Psoas muscle (tissue), 8 donors: ENCODE measurements around the gene PFDN4. TPM values are rescaled to one million over a fixed set of nuclear protein-coding genes. Genes with fewer than 3 reads are reported as not detected.

ENCODE experiments used
- ATAC-seq, 4 donors: fragments of 200-7000 bp; cut with Tn5 transposase; one replicate each; pipeline ENCODE4 v1.9.1; 2020; ENCODE audit warnings: moderate library complexity in 3 of 4, mild to moderate bottlenecking in 2 of 4
- DNase-seq, 2 donors: peaks; one replicate each; pipeline ENCODE4 v3.0.0-alpha.2; 2020
- H3K27ac ChIP-seq: fragments of 200-600 bp; one replicate; pipeline ENCODE4 v1.8.0; 2022
- H3K27me3 ChIP-seq, 3 donors: fragments of 200-600 bp in 1 of 3; one replicate each; pipeline versions ENCODE4 v1.6.1 to v1.8.0; 2013 to 2022; ENCODE audit warnings: low read length in 2 of 3, mild to moderate bottlenecking in 2 of 3, moderate library complexity in 1 of 3; ENCODE audit not compliant: insufficient read depth in 3 of 3
- H3K36me3 ChIP-seq, 2 donors: fragments of 200-600 bp in 1 of 2; one replicate each; pipeline versions ENCODE4 v1.6.1 to v1.8.0; 2013 to 2022; ENCODE audit warnings: low read depth in 1 of 2, mild to moderate bottlenecking in 1 of 2, moderate library complexity in 1 of 2; ENCODE audit not compliant: insufficient read depth in 1 of 2
- H3K4me1 ChIP-seq: fragments of 200-600 bp; one replicate; pipeline ENCODE4 v1.8.0; 2022
- H3K4me3 ChIP-seq: fragments of 200-600 bp; one replicate; pipeline ENCODE4 v1.8.0; 2022; ENCODE audit warnings: mild to moderate bottlenecking
- H3K9me3 ChIP-seq: fragments of 200-600 bp; one replicate; pipeline ENCODE4 v1.8.0; 2022
- WGBS, 3 donors: extraction: QIAGEN DNeasy Blood & Tissue Kit; methylation state at CpG; one replicate each; pipeline versions ENCODE4 v1.1.6 to v1.1.7; 2013; 5-methylcytosine and 5-hydroxymethylcytosine counted together
- intact Hi-C, 2 donors: fragments of 100-400 bp; cut with DNase I; formaldehyde crosslinking; loops; one replicate each; pipeline versions ENCODE4 v1.11.0 to v1.14.2; 2022
- polyA plus RNA-seq, 3 donors: library from polyadenylated mRNA; stranded (reverse); fragments of 200-250 nt; gene quantifications; one replicate each; pipeline ENCODE4 v1.2.3, GENCODE V29; 2013
- total RNA-seq, 4 donors: library from RNA; stranded (reverse); fragmentation: NEBNext Ultra II Directional in 2 of 4; extraction: Animal tissue kit (Norgen Biotek cat#: 25700) in 2 of 4; gene quantifications; one replicate each; pipeline versions ENCODE4 v1.2.1 to v1.2.4, GENCODE V29; 2021 to 2023
- TF ChIP-seq, protein P1 (sequence below): fragments of 200-600 bp; IDR thresholded peaks from one replicate; pipeline ENCODE4 v1.8.0; 2022; ENCODE audit warnings: antibody characterized with exemption
- donor health status: healthy with polysubstance abuse.
- donor health status: DM: no; HTN: no; CAD: no; lungs with moderate emphysema.
- donor health status: Bipolar disorder and iron deficiency.
- donor health status: healthy.
- donor health status: DM: yes; HTN: yes; CAD: no.
- donor health status: DM: no; HTN: no; CAD: no.
- donor health status: DM: no; HTN: no; CAD: no.
- donor health status: DM: yes; HTN: yes; CAD: no.

Gene PFDN4
- total and polyA plus RNA-seq, 7 donors, result 15.8 to 77.5 (median 26.3) TPM

DNA sequence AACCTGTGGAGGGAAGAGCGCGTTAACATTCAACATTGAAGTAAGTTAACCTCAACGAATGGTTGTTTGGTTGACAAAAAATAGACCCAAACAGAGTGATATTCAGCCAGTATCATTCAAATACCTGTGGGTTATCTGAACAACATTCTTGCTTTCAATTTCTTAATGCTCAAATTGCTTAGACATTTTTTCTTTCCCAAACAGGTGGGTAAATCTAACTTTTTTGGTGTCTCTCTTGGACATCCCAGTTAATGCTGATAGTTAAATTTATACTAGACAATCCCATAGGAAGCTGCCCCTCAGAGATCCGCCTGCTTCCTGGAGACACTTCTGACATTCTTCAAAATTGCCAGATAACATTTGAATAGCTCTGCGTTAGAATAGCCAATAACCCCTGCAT is 14.1 kb upstream of the PFDN4 start:
- intact Hi-C loops, result no loop called here
- Histone ChIP-seq H3K27ac (no peak overlapping the region), H3K27me3 (no peaks in the 10 kb centered on the region), H3K4me1 (no peaks in the 10 kb centered on the region), H3K36me3 (no peaks in the 10 kb centered on the region), H3K9me3 (no peaks in the 10 kb centered on the region), H3K4me3 (no peak overlapping the region)
- ATAC-seq (no peak), DNase-seq (no peak)
- TF ChIP-seq, protein P1, sequence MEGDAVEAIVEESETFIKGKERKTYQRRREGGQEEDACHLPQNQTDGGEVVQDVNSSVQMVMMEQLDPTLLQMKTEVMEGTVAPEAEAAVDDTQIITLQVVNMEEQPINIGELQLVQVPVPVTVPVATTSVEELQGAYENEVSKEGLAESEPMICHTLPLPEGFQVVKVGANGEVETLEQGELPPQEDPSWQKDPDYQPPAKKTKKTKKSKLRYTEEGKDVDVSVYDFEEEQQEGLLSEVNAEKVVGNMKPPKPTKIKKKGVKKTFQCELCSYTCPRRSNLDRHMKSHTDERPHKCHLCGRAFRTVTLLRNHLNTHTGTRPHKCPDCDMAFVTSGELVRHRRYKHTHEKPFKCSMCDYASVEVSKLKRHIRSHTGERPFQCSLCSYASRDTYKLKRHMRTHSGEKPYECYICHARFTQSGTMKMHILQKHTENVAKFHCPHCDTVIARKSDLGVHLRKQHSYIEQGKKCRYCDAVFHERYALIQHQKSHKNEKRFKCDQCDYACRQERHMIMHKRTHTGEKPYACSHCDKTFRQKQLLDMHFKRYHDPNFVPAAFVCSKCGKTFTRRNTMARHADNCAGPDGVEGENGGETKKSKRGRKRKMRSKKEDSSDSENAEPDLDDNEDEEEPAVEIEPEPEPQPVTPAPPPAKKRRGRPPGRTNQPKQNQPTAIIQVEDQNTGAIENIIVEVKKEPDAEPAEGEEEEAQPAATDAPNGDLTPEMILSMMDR, result no peak
- 71 to 81% (median 74%) methylated on average over 5 of the region's 5 CpGs for WGBS, 3 donors

DNA sequence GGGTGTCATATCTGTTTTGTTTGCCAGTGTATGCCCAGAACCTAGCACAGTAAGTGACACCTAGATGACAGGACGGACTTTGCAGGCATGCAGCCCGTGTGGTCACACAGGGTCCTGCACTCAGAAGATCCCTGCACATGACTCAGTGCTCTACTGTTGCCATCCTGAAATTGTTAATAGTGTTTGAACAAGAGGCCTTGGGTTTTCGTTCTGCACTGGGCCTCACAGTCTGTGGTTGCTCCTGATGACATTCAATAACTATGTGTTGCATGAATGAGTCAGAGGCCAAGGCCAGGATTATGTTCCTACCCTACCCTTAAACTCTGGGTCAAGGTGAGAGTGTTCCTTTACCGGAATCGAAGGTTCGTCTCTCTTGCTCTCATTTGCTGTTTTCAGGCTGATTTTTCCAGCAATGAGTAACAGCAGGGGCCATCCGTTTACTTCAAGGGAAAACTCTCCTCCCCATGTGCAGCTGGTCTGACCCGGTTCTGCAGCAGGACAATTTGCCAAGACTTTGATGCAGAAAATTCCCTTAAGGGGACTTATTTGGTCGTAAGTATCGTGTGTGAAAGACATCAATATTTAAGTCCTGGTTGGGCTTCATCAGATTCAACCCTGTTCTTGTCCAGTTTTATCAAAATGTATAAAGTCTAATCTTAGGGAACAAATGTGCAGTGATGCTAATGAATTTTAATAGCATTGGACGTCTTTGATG is 13.0 kb upstream of the PFDN4 start:
- Histone ChIP-seq H3K4me1 (no peaks in the 10 kb centered on the region), H3K27ac (no peak overlapping the region), H3K36me3 (no peaks in the 10 kb centered on the region), H3K27me3 (no peaks in the 10 kb centered on the region), H3K9me3 (no peaks in the 10 kb centered on the region), H3K4me3 (no peak overlapping the region)
- DNase-seq (no peak), ATAC-seq (peak in 1 of 4 donors; percentile 23)
- 45 to 62% (median 45%) methylated on average over 11 of the region's 11 CpGs for WGBS, 3 donors
- intact Hi-C loops, result no loop called here
- TF ChIP-seq, protein P1, result no peak

DNA sequence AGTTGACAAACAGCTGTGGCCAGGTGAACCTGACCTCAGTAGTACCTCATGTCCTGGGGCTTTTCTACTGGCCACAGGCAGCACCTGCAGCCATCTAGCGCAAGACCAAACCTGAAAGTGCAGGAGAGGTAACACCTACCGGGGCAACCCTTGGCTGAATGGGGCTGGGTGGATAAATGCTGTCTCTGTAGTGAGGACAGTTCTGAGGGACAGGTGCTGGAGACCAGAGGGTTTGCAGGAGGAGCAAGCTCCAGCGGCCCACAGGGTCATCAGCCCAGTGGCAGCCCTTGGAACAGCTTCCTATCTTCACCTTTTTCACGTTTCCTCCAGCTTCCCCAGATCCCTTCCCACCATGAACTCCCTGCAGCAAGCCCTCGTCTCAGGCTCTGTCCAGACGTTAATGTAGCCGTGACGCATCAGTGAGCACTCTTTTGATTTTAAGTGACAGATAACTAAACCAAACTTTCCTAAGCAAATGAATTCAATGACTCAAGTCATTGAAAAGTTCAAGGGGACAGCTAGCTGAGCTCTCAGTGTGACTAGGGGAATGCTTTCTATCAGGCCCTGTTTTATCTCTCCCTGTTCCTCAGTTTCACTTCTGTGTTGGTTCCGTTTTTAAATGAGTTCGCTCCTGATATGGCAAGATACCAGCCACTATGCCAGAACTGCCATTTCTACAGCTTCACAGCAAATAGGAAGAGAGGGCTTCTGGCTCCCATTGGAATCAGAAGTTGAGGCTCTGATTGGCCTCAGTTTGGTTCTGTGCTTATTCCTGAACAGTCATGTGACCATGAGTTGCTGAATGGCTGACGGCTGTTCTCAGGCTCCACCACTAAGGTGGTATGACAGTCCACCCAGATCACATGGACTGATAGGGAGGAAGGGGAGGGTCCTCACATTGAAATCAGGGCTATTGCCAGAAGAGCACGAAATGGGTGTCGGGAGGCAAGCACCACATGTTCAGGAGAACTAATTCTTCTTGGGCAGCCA is 12.1 kb upstream of the PFDN4 start:
- Histone ChIP-seq H3K27ac (no peak overlapping the region), H3K9me3 (no peaks in the 10 kb centered on the region), H3K4me3 (no peak overlapping the region), H3K36me3 (no peaks in the 10 kb centered on the region), H3K4me1 (no peaks in the 10 kb centered on the region), H3K27me3 (no peaks in the 10 kb centered on the region)
- intact Hi-C loops, result no loop called here
- WGBS, 3 donors, result 74 to 80% (median 78%) methylated on average over 13 of the region's 13 CpGs
- TF ChIP-seq, protein P1, result no peak
- DNase-seq (no peak), ATAC-seq (no peak)

DNA sequence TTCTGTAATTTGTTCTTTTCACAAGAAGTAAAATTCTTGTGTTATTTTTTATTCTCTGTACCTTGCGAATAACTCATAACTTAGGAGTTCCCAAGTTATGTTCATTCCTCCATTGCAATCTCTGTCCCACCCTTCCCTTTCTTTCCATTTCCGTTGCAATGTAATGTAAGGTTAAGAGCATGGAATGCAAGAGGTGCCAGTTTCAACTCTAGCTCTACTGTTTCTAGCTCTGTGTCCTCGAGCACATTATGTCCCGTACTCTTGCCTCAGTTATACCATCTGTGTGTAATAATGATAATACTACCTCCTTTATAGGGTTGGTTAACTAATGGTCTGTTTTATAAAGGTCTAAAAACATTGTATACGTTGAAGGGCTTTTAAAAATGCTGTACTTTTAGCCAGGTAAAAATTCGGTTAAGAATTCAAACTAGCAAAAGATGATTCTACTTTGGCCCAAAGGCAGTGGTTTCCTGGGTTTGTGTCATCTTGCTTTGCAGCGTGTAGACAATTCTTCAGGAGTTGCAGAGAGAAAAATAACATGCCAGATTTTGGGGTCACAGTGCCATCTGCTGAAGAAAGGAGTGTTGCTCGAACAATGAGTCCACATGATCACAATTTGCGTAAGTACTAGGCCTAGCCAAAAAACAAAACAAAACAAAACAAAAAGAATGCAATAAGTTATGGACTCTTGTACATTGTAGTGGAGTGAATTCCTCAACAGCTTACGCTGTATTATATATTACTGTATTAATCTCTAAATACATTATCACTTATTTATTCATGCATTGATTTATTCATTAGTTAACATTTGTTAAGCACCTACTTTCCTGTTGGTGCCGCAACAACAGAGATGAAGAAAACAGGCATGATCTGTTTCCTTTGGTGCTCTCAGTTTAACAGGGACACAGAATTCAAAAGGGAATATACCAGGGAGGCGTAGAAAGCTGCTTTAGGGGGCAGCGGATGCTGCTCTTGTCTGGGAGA is 10.0 kb upstream of the PFDN4 start:
- H3K4me3 ChIP-seq, result no peak overlapping the region
- H3K27ac ChIP-seq, result no peak overlapping the region
- H3K9me3 ChIP-seq, result no peaks in the 10 kb centered on the region
- intact Hi-C loops, result loop anchor here in 1 of 2 donors (2.0 kb wide), 1 partner anchor 97 kb away; no protein-coding TSS in a partner anchor
- 77 to 84% (median 79%) methylated on average over 13 of the region's 13 CpGs for WGBS, 3 donors
- ATAC-seq (no peak), DNase-seq (no peak)
- TF ChIP-seq, protein P1, result no peak
- no peaks in the 10 kb centered on the region for H3K4me1 ChIP-seq
- no peaks in the 10 kb centered on the region for H3K36me3 ChIP-seq
- H3K27me3 ChIP-seq, result no peaks in the 10 kb centered on the region
